ENCODE measurements around the gene MEG3. TPM values are rescaled to one million over a fixed set of nuclear protein-coding genes. Genes with fewer than 3 reads are reported as not detected.

Gene MEG3
- total RNA-seq, 4 donors from 2014 or later: 8.2 to 18.2 (median 10.0) TPM

- no peak for DNase-seq (ENCODE audit: low spot score in 2 of 2)
- WGBS, 2 donors: 81 to 84% methylated on average over 14 of the region's 14 CpGs
- H3K4me3 ChIP-seq (ENCODE audit: low read depth, poor library complexity, severe bottlenecking): no peak overlapping the region
- intact Hi-C loops (cut with DNase I; ENCODE audit: low total_unique reads): loop anchor here (5.0 kb wide), 1 partner anchor 265 kb away; no protein-coding TSS in a partner anchor
- TF ChIP-seq POLR2A (IDR thresholded peaks at IDR 0.05) (no peak), CTCF (IDR thresholded peaks at IDR 0.05) (no peak)
Observed at GRCh38 chr14:100857233-100857922, 31.5 kb downstream of the MEG3 start.

GRCh38 chr14:100857923-100858837 is 32.3 kb downstream of the MEG3 start:
- no peak for DNase-seq (ENCODE audit: low spot score in 2 of 2)
- intact Hi-C loops (cut with DNase I; ENCODE audit: low total_unique reads): loop anchor here (5.0 kb wide), 1 partner anchor 264 kb away; no protein-coding TSS in a partner anchor
- H3K4me3 ChIP-seq (ENCODE audit: low read depth, poor library complexity, severe bottlenecking): no peak overlapping the region
- no peak for TF ChIP-seq CTCF (IDR thresholded peaks at IDR 0.05)
- TF ChIP-seq POLR2A (IDR thresholded peaks at IDR 0.05): no peak
- 62 to 68% methylated on average over 17 of the region's 17 CpGs for WGBS, 2 donors

DNA sequence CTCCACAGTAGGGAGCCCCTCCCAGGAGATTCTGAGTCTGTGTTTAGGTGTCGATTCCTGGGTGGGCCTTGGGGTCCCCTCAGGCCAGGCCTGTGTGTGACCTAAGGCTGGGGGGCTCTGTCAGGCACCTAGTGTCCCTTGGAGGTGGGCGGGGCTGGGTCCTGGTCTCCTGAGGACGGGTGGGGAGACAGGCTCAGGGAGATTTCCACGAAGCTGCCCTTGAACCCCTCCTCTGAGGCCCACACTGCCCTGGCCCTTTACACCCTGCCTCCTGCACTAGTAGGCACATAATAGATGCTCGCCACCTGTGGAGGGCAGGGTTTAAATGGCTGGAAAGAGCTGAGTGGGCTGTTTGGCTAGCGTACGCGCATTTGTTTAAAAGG is 32.9 kb downstream of the MEG3 start:
- no peak for DNase-seq (ENCODE audit: low spot score in 2 of 2)
- no peak for TF ChIP-seq POLR2A (IDR thresholded peaks at IDR 0.05)
- TF ChIP-seq CTCF (IDR thresholded peaks at IDR 0.05): no peak
- 58 to 77% methylated on average over 8 of the region's 8 CpGs for WGBS, 2 donors
- no peak overlapping the region for H3K4me3 ChIP-seq (ENCODE audit: low read depth, poor library complexity, severe bottlenecking)
- intact Hi-C loops (cut with DNase I; ENCODE audit: low total_unique reads): loop anchor here (5.0 kb wide), 1 partner anchor 263 kb away; no protein-coding TSS in a partner anchor

GRCh38 chr14:100859781-100860180 is 33.9 kb downstream of the MEG3 start:
- TF ChIP-seq CTCF (IDR thresholded peaks at IDR 0.05) (no peak), POLR2A (IDR thresholded peaks at IDR 0.05) (no peak)
- DNase-seq (ENCODE audit: low spot score in 2 of 2): no peak
- WGBS, 2 donors: 81 to 91% methylated on average over 16 to 18 of the region's 18 CpGs
- H3K4me3 ChIP-seq (ENCODE audit: low read depth, poor library complexity, severe bottlenecking): no peak overlapping the region
- intact Hi-C loops (cut with DNase I; ENCODE audit: low total_unique reads): loop anchor here (5.0 kb wide), 1 partner anchor 263 kb away; no protein-coding TSS in a partner anchor

DNA sequence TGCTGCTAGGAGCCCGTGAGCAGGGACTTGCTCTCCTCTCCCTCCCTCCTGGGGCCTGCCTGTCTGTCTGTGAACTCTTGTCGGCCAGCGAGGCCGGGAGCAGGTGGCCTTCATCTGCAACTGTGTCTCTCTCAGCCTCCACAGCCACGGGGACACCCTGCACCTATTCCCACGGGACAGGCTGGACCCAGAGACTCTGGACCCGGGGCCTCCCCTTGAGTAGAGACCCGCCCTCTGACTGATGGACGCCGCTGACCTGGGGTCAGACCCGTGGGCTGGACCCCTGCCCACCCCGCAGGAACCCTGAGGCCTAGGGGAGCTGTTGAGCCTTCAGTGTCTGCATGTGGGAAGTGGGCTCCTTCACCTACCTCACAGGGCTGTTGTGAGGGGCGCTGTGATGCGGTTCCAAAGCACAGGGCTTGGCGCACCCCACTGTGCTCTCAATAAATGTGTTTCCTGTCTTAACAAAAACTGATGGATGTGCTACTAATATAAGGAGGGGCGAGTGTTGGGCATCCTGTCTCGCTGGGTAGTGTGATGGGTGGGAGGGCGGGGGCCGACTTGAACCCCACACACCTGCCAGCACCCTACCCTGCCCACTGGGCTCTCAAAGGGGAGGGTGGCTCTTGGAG is 34.8 kb downstream of the MEG3 start:
- no peak for TF ChIP-seq CTCF (IDR thresholded peaks at IDR 0.05)
- no peak for TF ChIP-seq POLR2A (IDR thresholded peaks at IDR 0.05)
- no peak for DNase-seq (ENCODE audit: low spot score in 2 of 2)
- WGBS, 2 donors: 81 to 85% methylated on average over 17 to 19 of the region's 19 CpGs
- H3K4me3 ChIP-seq (ENCODE audit: low read depth, poor library complexity, severe bottlenecking): no peak overlapping the region
- intact Hi-C loops (cut with DNase I; ENCODE audit: low total_unique reads): no loop called here

Measured in lower leg skin (tissue), 4 donors.